ENCODE data around the gene UBB. TPM values are rescaled to one million over a fixed set of nuclear protein-coding genes. Genes with fewer than 3 reads are reported as not detected.

The UBB gene
- polyA plus RNA-seq, 3 donors = 1,176 to 1,365 (median 1,282) TPM

DNA sequence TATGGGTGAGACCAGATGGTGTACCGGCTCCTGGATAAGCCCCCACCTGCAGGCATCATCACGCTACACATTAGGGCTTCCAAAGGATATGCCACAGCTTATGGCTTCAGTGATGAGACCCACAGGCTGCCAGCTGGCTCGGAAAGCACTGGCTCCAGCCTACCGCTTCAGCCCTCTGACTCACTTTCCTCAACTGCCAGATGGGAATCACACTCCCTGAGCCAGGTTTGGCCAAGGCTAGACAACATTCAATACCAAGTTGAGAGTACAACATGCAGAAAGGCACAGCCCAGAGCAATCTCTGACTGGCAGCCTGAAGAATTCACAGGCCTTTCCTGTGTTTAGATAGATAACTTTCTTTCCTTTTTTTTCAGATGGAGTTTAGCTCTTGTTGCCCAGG lies 37.9 kb upstream of the UBB start:
- H3K4me3 ChIP-seq (replicated peaks in 1 of 3; ENCODE audit: low read depth in 2 of 3, low read length in 3 of 3) = no peak overlapping the region
- Mint-ChIP-seq H3K36me3 (peaks cover 13% of the 10 kb centered on the region in 2 donors), H3K9me3 (no peaks in the 10 kb centered on the region), H3K27ac (no peak overlapping the region), H3K4me1 (no peaks in the 10 kb centered on the region), H3K27me3 (ENCODE audit: low read depth in 3 of 3) (no peaks in the 10 kb centered on the region), H3K4me3 (no peak overlapping the region)
- no peak overlapping the region for H3K9ac ChIP-seq (ENCODE audit: insufficient read depth, low read length, poor library complexity, severe bottlenecking)
- DNase-seq = no peak
- no peaks in the 10 kb centered on the region for H3K27me3 ChIP-seq (ENCODE audit: control insufficient read depth in 2 of 2, insufficient read depth in 2 of 2, low read length in 2 of 2)
- no peaks in the 10 kb centered on the region for H4K20me1 ChIP-seq (ENCODE audit: insufficient read depth, low read length)
- TF ChIP-seq, protein P1, sequence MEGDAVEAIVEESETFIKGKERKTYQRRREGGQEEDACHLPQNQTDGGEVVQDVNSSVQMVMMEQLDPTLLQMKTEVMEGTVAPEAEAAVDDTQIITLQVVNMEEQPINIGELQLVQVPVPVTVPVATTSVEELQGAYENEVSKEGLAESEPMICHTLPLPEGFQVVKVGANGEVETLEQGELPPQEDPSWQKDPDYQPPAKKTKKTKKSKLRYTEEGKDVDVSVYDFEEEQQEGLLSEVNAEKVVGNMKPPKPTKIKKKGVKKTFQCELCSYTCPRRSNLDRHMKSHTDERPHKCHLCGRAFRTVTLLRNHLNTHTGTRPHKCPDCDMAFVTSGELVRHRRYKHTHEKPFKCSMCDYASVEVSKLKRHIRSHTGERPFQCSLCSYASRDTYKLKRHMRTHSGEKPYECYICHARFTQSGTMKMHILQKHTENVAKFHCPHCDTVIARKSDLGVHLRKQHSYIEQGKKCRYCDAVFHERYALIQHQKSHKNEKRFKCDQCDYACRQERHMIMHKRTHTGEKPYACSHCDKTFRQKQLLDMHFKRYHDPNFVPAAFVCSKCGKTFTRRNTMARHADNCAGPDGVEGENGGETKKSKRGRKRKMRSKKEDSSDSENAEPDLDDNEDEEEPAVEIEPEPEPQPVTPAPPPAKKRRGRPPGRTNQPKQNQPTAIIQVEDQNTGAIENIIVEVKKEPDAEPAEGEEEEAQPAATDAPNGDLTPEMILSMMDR (IDR thresholded peaks at IDR 0.05) = no peak
- H3K36me3 ChIP-seq (replicated peaks in 1 of 2; ENCODE audit: control insufficient read depth in 1 of 2, insufficient read depth in 2 of 2, low read length in 2 of 2) = peaks cover 0 to 6% of the 10 kb centered on the region in 2 donors
- H3K4me2 ChIP-seq (replicated peaks; ENCODE audit: extremely low read depth, low read length, poor library complexity, severe bottlenecking) = no peak overlapping the region
- no peaks in the 10 kb centered on the region for H3K79me2 ChIP-seq (ENCODE audit: insufficient read depth, low read length)
- 82% methylated on average over 3 of the region's 4 CpGs for WGBS (ENCODE audit: insufficient coverage)
- H3K27ac ChIP-seq (ENCODE audit: low read depth in 1 of 2, low read length in 2 of 2) = no peak overlapping the region
- intact Hi-C loops (cut with micrococcal nuclease) = no loop called here
- no peaks in the 10 kb centered on the region for H3K4me1 ChIP-seq (ENCODE audit: control insufficient read depth in 1 of 2, insufficient read depth in 2 of 2, low read length in 2 of 2)
- no peak overlapping the region for H2AFZ ChIP-seq (ENCODE audit: insufficient read depth, low read depth, low read length, poor library complexity, severe bottlenecking)
- H3K9me3 ChIP-seq (replicated peaks in 1 of 2; ENCODE audit: control insufficient read depth in 1 of 2, insufficient read depth in 1 of 2, low read length in 2 of 2) = no peaks in the 10 kb centered on the region

DNA sequence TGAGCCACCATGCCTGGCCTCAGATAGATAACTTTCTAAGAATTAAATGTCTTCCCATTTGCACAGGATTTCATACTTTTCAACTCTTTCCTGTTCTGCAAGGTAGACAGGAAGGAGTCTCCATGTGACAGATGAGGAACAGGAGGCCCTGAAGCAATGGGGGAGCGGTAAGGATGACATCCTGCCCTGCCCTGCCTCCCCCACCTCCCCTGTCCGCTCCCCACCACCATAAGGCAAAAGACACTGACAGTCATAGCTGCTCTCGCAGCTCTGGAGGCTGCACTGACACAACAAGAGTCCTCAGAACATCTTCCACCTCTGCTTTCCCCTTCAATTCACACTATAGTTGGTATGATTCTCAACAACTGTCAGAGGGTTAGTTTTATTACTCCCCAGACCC lies 37.3 kb upstream of the UBB start:
- Histone ChIP-seq H3K27me3 (ENCODE audit: control insufficient read depth in 2 of 2, insufficient read depth in 2 of 2, low read length in 2 of 2) (no peaks in the 10 kb centered on the region), H4K20me1 (ENCODE audit: insufficient read depth, low read length) (no peaks in the 10 kb centered on the region), H3K27ac (ENCODE audit: low read depth in 1 of 2, low read length in 2 of 2) (no peak overlapping the region), H3K9me3 (replicated peaks in 1 of 2; ENCODE audit: control insufficient read depth in 1 of 2, insufficient read depth in 1 of 2, low read length in 2 of 2) (no peaks in the 10 kb centered on the region), H3K4me1 (ENCODE audit: control insufficient read depth in 1 of 2, insufficient read depth in 2 of 2, low read length in 2 of 2) (no peaks in the 10 kb centered on the region), H3K36me3 (replicated peaks in 1 of 2; ENCODE audit: control insufficient read depth in 1 of 2, insufficient read depth in 2 of 2, low read length in 2 of 2) (peaks cover 0 to 6% of the 10 kb centered on the region in 2 donors), H3K4me2 (replicated peaks; ENCODE audit: extremely low read depth, low read length, poor library complexity, severe bottlenecking) (no peak overlapping the region), H3K9ac (ENCODE audit: insufficient read depth, low read length, poor library complexity, severe bottlenecking) (no peak overlapping the region), H3K4me3 (replicated peaks in 1 of 3; ENCODE audit: low read depth in 2 of 3, low read length in 3 of 3) (no peak overlapping the region), H3K79me2 (ENCODE audit: insufficient read depth, low read length) (no peaks in the 10 kb centered on the region), H2AFZ (ENCODE audit: insufficient read depth, low read depth, low read length, poor library complexity, severe bottlenecking) (no peak overlapping the region)
- Mint-ChIP-seq H3K4me1 (no peaks in the 10 kb centered on the region), H3K36me3 (peaks cover 13% of the 10 kb centered on the region in 2 donors), H3K27ac (no peak overlapping the region), H3K4me3 (no peak overlapping the region), H3K27me3 (ENCODE audit: low read depth in 3 of 3) (no peaks in the 10 kb centered on the region), H3K9me3 (no peaks in the 10 kb centered on the region)
- WGBS (ENCODE audit: insufficient coverage) = no CpG with 5 or more reads among the region's 3 CpGs
- TF ChIP-seq, protein P1 (IDR thresholded peaks at IDR 0.05) = no peak
- intact Hi-C loops (cut with micrococcal nuclease) = no loop called here
- DNase-seq = no peak
